HL-60/S4 (cell line): ENCODE data around the gene TM4SF18.
"Not testable (repeated sequence)": the region's sequence is repeated elsewhere in the genome, so short reads cannot be mapped to it uniquely, and the experiment has no call there.

Experiments
- in situ Hi-C: fragments of 300-500 bp; cut with MboI; formaldehyde crosslinking; loops from 2 replicates; pipeline ENCODE4 v1.14.3; 2022; ENCODE audit warnings: low sequenced_read_pairs

The TM4SF18 gene, protein sequence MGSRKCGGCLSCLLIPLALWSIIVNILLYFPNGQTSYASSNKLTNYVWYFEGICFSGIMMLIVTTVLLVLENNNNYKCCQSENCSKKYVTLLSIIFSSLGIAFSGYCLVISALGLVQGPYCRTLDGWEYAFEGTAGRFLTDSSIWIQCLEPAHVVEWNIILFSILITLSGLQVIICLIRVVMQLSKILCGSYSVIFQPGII

GRCh38 chr3:149333176-149333859 lies at the start of gene TM4SF18:
TM4SF18 (minus strand) TSS chr3:149333636; CDS start chr3:149333382, 254 bp downstream.
- in situ Hi-C loops = no loop called here

GRCh38 chr3:149382518-149382917 lies 49.1 kb upstream of the TM4SF18 start:
- in situ Hi-C loops = no loop called here

DNA sequence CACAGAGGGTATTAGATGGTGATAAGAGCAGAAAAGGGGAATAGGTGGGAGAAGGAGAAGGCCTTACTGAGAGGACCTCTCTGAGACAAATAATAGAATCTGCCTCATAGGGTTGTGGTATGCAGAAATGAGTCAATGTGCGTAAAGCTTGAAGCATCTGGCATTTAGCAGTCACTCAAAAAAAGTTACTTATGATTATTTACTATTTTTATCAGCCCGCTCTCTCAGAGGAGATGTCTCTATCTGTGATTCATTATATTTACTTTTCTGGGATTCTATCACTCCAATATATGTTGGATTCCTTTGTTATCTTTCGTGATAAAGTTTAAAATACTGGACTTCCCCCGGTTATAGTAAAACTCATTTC lies 48.6 kb upstream of the TM4SF18 start:
- in situ Hi-C loops = no loop called here

DNA sequence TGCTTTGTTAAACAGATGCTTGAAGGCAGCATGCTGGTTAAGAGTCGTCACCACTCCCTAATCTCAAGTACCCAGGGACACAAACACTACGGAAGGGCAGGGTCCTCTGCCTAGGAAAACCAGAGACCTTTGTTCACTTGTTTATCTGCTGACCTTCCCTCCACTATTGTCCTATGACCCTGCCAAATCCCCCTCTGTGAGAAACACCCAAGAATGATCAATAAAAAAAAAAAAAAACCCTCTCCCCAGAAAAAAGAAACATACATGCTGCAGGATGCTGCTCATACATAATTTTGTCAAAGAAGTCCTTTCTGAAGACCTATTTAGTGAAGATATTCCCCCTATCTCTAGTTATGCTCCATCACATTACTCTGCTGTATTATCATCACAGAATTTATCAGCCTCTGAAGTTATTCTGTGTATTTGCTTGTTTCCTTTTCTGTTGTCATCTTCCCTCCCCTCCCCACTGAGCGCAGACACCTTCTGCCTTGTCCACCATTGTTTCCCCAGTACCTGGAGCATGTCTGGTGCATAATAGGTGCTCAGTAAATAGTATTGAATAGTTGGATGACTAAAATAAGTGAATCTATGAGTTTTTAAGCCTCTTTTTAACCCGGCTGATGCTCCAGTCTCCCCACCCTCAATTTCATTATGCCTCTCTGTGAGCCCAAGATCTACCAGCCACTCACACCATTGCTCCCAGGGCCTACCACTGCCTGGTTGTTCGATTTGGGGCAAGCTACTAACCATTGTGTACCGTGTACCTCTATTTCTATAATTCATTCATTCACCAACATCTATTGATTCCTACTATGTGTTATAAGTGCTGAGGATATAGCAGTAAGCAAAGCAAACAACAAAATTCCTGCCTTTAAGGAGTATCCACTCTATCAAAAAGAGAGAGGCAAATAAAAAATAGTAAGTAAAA lies 48.0 kb upstream of the TM4SF18 start:
- in situ Hi-C loops = no loop called here

DNA sequence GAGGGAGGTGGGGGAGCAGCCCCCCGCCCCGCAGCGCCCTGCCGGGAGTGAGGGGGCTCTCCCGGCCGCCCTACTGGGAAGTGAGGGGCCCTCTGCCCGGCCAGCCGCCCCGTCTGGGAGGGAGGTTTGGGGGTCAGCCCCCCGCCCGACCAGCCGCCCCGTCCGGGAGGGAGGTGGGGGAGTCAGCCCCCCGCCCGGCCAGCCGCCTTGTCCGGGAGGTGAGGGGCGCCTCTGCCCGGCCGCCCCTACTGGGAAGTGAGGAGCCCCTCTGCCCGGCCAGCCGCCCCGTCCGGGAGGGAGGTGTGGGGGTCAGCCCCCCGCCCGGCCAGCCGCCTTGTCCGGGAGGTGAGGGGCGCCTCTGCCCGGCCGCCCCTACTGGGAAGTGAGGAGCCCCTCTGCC lies 46.8 kb upstream of the TM4SF18 start:
- in situ Hi-C loops = not testable (repeated sequence)

DNA sequence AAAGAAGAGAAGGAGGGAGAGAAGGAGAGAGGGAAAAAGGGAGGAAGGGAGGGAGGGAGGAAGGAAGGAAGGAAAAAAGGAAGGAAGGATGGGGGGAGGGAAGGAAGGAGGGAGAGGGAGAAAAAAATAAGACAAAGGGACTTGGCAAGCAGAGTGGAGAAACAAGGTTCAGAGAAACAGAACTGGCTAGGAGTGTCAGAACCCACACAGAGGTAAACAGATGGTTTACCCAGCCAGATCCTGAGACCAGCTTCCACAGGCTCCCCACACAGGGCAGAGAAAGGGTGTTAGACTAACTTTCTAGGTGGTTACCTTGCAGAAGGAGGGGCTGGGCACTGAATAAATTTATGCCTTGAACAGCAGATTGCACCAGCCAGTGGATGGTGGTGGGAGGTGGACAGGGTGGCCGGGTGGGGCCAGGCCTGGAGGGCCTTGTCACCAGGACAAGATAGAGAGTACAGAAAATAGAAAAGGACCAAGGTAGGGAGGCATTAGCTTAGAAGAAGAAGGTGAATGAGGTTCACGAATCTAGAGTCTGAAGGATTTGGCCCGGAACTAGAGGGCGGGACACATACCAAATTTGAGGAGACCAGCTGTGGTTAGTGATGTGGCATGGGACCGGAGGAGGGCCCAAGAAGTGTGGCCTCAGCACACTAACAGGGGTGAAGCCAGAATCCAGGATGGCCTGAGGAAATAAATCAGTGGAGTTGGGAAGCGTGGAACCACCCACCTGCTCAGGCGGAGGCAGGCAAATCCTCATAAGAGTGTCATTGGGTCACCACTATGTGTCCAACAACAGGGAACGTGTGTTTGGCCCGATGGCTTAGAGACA lies 45.3 kb upstream of the TM4SF18 start:
- in situ Hi-C loops = no loop called here

DNA sequence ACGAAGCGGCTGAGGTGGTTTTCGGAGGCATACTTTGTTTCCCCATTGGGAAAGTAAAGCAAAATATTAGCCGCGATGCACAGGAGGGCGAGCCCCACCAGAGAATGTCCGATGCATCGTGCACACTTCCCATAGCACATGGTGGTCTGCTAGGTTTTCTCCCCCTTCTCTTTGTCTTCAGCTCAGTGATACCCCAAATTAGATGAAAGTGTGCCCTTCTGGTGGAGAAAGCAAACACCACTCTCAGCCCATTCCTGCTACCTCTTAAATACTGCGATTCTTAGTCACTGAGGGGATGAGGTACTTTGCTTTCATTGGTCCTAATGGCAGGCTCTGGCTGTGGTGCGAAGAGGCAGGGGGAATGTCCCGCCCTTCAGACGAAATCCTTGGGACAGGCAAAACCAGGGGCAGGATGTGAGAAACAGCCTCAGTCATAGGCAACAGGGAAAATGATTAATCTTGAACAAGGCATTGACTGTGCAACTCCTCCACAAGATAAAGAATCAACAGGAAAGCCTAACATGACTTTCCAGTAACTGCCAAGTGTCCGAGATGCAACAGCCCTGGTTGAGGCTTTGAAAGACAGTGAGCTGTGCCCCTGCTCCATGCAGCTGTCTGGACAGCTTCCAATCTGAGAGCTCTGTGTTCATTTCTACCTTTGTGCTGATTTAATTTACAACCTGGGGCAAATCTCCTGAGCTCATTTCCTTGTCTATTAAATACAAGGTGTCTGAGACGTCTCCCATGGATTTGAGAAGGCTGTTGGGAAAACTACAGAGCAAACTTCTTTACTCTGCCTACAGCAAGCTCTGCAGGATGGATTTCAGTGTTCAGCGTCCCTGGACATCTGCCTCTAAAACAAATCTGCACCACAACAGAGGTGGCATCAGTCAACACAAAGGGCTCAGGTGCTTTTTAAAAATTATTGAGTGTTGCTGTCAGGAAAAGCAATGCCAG lies 44.2 kb upstream of the TM4SF18 start, which contains the start of gene TM4SF1:
TSS of gene TM4SF1 (minus strand) at position 242 of the 957 bp plus-strand sequence. CDS start at position 140, 102 bp downstream.
- in situ Hi-C loops = no loop called here

- in situ Hi-C loops = no loop called here
Measured at GRCh38 chr3:149376718-149377407, 43.4 kb upstream of the TM4SF18 start.

GRCh38 chr3:149375501-149376196 lies 42.2 kb upstream of the TM4SF18 start:
- in situ Hi-C loops = no loop called here

DNA sequence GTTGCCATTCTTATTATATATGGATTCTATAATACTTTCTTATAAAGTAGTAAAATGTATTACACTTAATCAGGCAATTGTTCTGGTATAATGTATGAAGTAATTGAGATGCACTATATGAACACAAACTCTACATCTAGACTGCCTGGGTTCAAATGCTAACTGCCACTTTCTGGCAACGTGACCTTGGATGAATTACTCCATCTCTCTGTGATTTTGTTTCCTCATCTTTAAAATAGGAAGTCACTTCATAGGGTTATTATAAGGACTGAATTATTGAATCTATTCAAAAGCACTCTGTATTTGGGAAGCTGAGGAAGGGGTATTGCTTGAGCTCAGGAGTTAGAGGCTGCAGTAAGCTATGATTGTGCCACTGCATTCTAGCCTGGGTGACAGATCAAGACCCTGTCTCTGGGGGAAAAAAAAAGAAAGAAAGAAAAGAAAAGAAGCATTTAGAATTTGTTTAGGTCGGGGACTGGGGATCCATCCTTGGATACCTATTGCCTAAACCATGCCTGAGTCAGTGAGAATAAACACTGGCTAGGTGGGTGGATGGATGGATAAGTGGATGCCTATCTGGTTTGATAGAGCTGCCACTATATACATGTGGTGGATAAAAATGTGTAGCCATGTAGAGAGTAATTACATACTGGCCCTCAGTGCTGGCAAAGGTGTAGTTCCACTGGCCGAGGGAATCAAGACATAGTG lies 41.5 kb upstream of the TM4SF18 start:
- in situ Hi-C loops = no loop called here

DNA sequence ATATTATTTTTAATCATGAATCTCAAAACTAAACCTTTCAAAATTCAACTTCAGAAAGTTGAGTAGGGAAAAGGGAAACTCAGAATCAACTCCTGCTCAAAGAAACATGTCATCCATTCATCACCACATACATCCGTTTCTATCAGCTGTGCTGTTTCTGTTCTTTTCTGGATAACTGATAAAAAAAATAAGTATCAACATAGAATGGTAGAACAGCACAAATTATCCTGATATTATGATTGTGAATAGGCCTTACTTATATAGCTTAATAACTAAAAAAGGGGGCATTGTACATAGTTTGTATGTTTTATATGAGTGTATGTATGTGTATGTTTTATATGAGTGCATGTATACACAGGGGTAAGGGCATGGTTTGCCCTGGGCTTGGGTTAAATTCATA lies 41.0 kb upstream of the TM4SF18 start:
- in situ Hi-C loops = no loop called here

DNA sequence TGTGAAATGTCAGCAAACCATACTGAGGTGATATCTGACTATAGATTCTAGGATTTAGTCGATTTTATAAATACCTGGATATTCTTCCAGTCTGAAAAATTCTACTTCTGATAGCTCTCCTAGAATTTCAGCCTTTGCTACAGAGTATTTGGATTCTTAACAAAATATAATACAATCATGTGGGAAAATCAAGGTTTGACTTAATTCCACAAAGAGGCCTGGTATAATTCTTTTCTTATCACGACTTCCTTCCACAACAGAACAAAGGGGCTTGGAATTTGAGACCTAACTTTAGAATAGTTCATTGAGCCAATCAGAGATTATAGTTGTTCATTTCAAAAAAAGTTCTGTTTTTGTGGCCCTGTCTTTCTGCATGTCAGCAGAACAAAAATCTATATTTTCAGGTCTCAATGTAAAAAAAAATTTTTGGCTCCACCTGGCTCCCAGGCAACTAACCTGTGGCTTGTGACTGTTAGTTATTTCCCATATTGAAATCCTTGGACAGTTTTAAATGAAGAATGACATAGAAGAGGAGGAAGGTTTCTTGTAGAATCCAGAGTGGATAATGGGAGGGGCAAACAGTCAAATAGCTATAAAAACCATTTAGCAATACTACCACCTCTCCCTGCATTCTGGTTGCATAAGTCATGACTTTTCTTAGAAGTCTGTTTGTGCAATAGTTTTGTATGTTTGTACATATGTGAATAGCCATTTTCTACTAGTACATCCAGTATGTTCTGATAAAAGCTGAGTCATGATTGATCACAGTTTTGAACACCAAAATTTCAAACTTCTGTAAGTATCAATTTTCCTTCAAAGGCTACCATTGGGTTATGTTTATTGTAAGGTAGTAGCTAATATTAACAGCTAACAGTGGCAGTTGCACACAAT lies 40.0 kb upstream of the TM4SF18 start:
- in situ Hi-C loops = no loop called here

GRCh38 chr3:149371723-149372114 lies 38.3 kb upstream of the TM4SF18 start:
- in situ Hi-C loops = no loop called here

DNA sequence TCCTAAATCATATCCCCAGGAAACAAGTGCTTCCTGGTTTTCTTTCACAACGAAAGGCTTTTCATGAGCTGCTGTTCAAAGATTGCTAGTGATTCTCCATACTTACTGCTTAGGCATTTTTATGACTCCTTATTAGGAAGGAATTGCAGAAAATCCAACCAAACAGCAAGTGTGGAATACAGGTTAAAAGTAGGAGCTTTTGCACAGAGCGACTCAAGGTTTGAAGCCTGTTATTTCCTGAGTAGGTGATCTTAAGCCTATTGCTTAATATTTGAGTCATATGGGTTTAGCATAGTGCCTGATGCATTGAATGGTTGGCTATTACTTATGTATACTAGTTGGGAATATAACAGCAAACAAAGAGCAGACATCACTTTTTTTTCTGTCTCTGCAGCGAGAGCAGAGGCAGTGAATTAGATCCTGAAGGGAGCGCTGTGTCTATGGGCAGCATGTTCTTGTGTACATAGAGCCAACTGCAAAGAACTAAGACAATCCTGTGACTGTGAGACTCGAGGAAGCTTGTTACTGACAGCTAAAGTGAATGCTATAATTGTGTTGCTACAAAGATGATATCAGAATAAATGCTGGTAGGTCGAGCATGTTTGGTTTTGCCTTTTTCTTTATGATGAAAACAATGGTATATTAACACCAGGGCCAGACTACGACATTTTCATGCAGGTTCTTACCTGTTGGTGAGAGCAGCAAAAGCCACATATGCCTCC lies 37.7 kb upstream of the TM4SF18 start:
- in situ Hi-C loops = no loop called here

- in situ Hi-C loops = no loop called here
Measured at GRCh38 chr3:149369991-149370866, 36.8 kb upstream of the TM4SF18 start.
